ENCODE measurements around the gene RACK1. TPM values are rescaled to one million over a fixed set of nuclear protein-coding genes. Genes with fewer than 3 reads are reported as not detected.
A peak's percentile ranks its signal among the peaks of the same experiment; 100 is the strongest.

The RACK1 gene
- total and polyA plus RNA-seq, 2 of the 13 experiments (the other 11 are each of a cell fraction or from before 2014, with no cell fraction given), result 2,514 to 6,141 TPM

DNA sequence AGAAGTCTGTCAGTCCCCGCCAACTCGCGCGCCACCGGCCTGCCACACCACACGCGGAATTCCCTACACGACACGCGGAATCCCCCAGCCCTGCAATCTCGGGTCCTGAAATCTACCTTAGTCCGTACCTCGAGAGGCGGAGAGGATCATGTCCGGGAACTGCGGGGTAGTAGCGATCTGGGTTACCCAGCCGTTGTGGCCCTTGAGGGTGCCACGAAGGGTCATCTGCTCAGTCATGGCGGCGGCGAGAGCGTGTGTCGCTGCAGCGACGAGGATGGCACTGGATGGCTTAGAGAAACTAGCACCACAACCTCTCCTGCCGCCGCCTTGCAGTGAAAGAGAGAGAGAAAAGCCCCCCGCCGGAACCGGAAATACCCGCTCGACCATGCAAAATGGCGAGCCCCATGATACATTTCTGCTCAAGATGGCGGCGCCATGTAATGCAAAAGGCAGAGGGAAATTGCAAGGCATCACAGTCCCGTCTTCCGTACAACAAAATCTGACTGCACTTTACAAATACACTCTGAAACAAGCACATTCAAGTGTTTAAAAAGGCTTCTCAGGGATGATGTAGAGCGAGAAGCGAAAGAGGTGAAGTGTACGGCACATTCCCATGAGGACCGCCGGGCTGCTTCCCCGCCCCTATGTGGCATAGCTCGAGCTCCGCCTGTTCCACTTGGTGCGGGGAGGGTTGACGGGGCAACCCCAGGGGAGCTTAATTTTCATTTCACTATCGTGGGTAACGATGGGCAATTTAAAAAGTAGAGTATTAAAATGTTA, at the start of gene RACK1 (continued):
- TF ChIP-seq ZMYM2 (CRISPR knock-in tag; IDR thresholded peaks at IDR 0.05) (no peak), ONECUT2 (CRISPR knock-in tag; IDR thresholded peaks at IDR 0.05) (no peak), ZNF24 (IDR thresholded peaks at IDR 0.05) (no peak), ZNF616 (CRISPR knock-in tag; IDR thresholded peaks at IDR 0.05; ENCODE audit: low read depth) (peak; percentile 58; the same call in 1 of the 2 replicates), ZNF570 (CRISPR knock-in tag; IDR thresholded peaks at IDR 0.05; ENCODE audit: borderline replicate concordance) (peak; percentile 70; the same call in 1 of the 2 replicates), GATAD1 (CRISPR knock-in tag; IDR thresholded peaks at IDR 0.05) (peak; percentile 70), FOXM1 (CRISPR knock-in tag; IDR thresholded peaks at IDR 0.05) (no peak), SMAD1 (CRISPR knock-in tag; IDR thresholded peaks at IDR 0.05; ENCODE audit: borderline replicate concordance, low read depth) (no peak; the same call in 1 of the 2 replicates), MIER3 (CRISPR knock-in tag; IDR thresholded peaks at IDR 0.05; ENCODE audit: borderline replicate concordance) (no peak), CCAR2 (optimal IDR thresholded peaks at IDR 0.05; ENCODE audit: low read depth, low read length) (peak; percentile 18), BHLHE40 (IDR thresholded peaks at IDR 0.05; ENCODE audit: low read length) (peak; percentile 78; the same call in 1 of the 2 replicates), JDP2 (CRISPR knock-in tag; IDR thresholded peaks at IDR 0.05; ENCODE audit: borderline replicate concordance) (no peak), MTA1 (CRISPR knock-in tag; IDR thresholded peaks at IDR 0.05; ENCODE audit: borderline replicate concordance) (no peak; the same call in 1 of the 2 replicates), ARHGAP35 (CRISPR knock-in tag; IDR thresholded peaks at IDR 0.05; ENCODE audit: borderline replicate concordance) (peak; percentile 47; the same call in 1 of the 2 replicates), ZBTB7B (CRISPR knock-in tag; IDR thresholded peaks at IDR 0.05) (no peak), KLF6 (CRISPR knock-in tag; IDR thresholded peaks at IDR 0.05) (peak; percentile 41; the same call in 1 of the 2 replicates)
- TF ChIP-seq, protein P1, sequence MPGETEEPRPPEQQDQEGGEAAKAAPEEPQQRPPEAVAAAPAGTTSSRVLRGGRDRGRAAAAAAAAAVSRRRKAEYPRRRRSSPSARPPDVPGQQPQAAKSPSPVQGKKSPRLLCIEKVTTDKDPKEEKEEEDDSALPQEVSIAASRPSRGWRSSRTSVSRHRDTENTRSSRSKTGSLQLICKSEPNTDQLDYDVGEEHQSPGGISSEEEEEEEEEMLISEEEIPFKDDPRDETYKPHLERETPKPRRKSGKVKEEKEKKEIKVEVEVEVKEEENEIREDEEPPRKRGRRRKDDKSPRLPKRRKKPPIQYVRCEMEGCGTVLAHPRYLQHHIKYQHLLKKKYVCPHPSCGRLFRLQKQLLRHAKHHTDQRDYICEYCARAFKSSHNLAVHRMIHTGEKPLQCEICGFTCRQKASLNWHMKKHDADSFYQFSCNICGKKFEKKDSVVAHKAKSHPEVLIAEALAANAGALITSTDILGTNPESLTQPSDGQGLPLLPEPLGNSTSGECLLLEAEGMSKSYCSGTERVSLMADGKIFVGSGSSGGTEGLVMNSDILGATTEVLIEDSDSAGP (CRISPR knock-in tag; IDR thresholded peaks at IDR 0.05; ENCODE audit: borderline replicate concordance), result peak; percentile 90; the same call in 1 of the 2 replicates
- TF ChIP-seq, protein P2, sequence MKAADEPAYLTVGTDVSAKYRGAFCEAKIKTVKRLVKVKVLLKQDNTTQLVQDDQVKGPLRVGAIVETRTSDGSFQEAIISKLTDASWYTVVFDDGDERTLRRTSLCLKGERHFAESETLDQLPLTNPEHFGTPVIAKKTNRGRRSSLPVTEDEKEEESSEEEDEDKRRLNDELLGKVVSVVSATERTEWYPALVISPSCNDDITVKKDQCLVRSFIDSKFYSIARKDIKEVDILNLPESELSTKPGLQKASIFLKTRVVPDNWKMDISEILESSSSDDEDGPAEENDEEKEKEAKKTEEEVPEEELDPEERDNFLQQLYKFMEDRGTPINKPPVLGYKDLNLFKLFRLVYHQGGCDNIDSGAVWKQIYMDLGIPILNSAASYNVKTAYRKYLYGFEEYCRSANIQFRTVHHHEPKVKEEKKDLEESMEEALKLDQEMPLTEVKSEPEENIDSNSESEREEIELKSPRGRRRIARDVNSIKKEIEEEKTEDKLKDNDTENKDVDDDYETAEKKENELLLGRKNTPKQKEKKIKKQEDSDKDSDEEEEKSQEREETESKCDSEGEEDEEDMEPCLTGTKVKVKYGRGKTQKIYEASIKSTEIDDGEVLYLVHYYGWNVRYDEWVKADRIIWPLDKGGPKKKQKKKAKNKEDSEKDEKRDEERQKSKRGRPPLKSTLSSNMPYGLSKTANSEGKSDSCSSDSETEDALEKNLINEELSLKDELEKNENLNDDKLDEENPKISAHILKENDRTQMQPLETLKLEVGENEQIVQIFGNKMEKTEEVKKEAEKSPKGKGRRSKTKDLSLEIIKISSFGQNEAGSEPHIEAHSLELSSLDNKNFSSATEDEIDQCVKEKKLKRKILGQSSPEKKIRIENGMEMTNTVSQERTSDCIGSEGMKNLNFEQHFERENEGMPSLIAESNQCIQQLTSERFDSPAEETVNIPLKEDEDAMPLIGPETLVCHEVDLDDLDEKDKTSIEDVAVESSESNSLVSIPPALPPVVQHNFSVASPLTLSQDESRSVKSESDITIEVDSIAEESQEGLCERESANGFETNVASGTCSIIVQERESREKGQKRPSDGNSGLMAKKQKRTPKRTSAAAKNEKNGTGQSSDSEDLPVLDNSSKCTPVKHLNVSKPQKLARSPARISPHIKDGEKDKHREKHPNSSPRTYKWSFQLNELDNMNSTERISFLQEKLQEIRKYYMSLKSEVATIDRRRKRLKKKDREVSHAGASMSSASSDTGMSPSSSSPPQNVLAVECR (CRISPR knock-in tag; IDR thresholded peaks at IDR 0.05; ENCODE audit: borderline replicate concordance), result peak; percentile 87
- TF ChIP-seq, protein P3, sequence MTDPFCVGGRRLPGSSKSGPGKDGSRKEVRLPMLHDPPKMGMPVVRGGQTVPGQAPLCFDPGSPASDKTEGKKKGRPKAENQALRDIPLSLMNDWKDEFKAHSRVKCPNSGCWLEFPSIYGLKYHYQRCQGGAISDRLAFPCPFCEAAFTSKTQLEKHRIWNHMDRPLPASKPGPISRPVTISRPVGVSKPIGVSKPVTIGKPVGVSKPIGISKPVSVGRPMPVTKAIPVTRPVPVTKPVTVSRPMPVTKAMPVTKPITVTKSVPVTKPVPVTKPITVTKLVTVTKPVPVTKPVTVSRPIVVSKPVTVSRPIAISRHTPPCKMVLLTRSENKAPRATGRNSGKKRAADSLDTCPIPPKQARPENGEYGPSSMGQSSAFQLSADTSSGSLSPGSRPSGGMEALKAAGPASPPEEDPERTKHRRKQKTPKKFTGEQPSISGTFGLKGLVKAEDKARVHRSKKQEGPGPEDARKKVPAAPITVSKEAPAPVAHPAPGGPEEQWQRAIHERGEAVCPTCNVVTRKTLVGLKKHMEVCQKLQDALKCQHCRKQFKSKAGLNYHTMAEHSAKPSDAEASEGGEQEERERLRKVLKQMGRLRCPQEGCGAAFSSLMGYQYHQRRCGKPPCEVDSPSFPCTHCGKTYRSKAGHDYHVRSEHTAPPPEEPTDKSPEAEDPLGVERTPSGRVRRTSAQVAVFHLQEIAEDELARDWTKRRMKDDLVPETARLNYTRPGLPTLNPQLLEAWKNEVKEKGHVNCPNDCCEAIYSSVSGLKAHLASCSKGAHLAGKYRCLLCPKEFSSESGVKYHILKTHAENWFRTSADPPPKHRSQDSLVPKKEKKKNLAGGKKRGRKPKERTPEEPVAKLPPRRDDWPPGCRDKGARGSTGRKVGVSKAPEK (CRISPR knock-in tag; IDR thresholded peaks at IDR 0.05; ENCODE audit: borderline replicate concordance), result no peak

All from HepG2 (cell line).